GM21737 (cell line): ENCODE data around the gene FBXO10.
"Not testable (repeated sequence)": the region's sequence is repeated elsewhere in the genome, so short reads cannot be mapped to it uniquely, and the experiment has no call there.

Experiments
- ATAC-seq: cut with Tn5 transposase; IDR thresholded peaks from one replicate; pipeline ENCODE4 v1.9.1; 2021; ENCODE audit warnings: mild to moderate bottlenecking, moderate library complexity; ENCODE audit not compliant: unreplicated experiment

FBXO10 gene

GRCh38 chr9:37515620-37516258 is 60.4 kb downstream of the FBXO10 start:
- no peak for ATAC-seq

GRCh38 chr9:37514999-37515398 is 61.2 kb downstream of the FBXO10 start:
- ATAC-seq: no peak

GRCh38 chr9:37514415-37514814 is 61.8 kb downstream of the FBXO10 start:
- not testable (repeated sequence) for ATAC-seq

- ATAC-seq: no peak
Observed at GRCh38 chr9:37512437-37512836, 63.7 kb downstream of the FBXO10 start.

- ATAC-seq: no peak
Observed at GRCh38 chr9:37511016-37512010, 64.9 kb downstream of the FBXO10 start.

GRCh38 chr9:37510053-37510452 is 66.1 kb downstream of the FBXO10 start:
- ATAC-seq: not testable (repeated sequence)

GRCh38 chr9:37509536-37509935 is 66.6 kb downstream of the FBXO10 start:
- ATAC-seq: no peak

GRCh38 chr9:37508834-37509206 is 67.4 kb downstream of the FBXO10 start:
- no peak for ATAC-seq

GRCh38 chr9:37508135-37508833 is 67.9 kb downstream of the FBXO10 start:
- no peak for ATAC-seq

GRCh38 chr9:37507566-37508134 is 68.5 kb downstream of the FBXO10 start:
- no peak for ATAC-seq

GRCh38 chr9:37504605-37505004 is 71.6 kb downstream of the FBXO10 start:
- ATAC-seq: no peak

GRCh38 chr9:37503736-37504135 is 72.4 kb downstream of the FBXO10 start:
- ATAC-seq: no peak

- no peak for ATAC-seq
Observed at GRCh38 chr9:37501957-37502596, 74.1 kb downstream of the FBXO10 start.

GRCh38 chr9:37499297-37499696 is 76.9 kb downstream of the FBXO10 start:
- no peak for ATAC-seq

GRCh38 chr9:37498457-37498856 is 77.7 kb downstream of the FBXO10 start:
- ATAC-seq: no peak

- ATAC-seq: no peak
Observed at GRCh38 chr9:37497320-37497719, 78.9 kb downstream of the FBXO10 start.

- ATAC-seq: no peak
Observed at GRCh38 chr9:37496020-37496419, 80.2 kb downstream of the FBXO10 start.

- ATAC-seq: no peak
Observed at GRCh38 chr9:37495571-37495970, 80.6 kb downstream of the FBXO10 start.

GRCh38 chr9:37491939-37492338 is 84.2 kb downstream of the FBXO10 start:
- ATAC-seq: no peak
